ENCODE results near the gene FREM1. TPM values are rescaled to one million over a fixed set of nuclear protein-coding genes. Genes with fewer than 3 reads are reported as not detected.

The FREM1 gene
- total RNA-seq, 1 donor from 2014 or later = 0.52 TPM

GRCh38 chr9:14838701-14839100, 71.5 kb downstream of the FREM1 start:
- FAIRE-seq = no peak
- no peaks in the 10 kb centered on the region for H3K36me3 Mint-ChIP-seq (ENCODE audit: low read depth, unreplicated experiment)
- no peaks in the 10 kb centered on the region for H3K27me3 Mint-ChIP-seq (ENCODE audit: low read depth, unreplicated experiment)
- Histone ChIP-seq H3K4me2 (ENCODE audit: low read length) (no peak overlapping the region), H3K4me1 (ENCODE audit: insufficient read depth, low read length) (no peaks in the 10 kb centered on the region), H3K9ac (ENCODE audit: low read length) (no peak overlapping the region), H2AFZ (ENCODE audit: low read depth, low read length) (no peak overlapping the region), H3K79me2 (ENCODE audit: insufficient read depth, low read length) (no peaks in the 10 kb centered on the region), H3K27ac (ENCODE audit: low read depth, low read length) (no peak overlapping the region), H3K27me3 (ENCODE audit: insufficient read depth, low read length) (no peaks in the 10 kb centered on the region), H3K4me3 (ENCODE audit: insufficient read depth, low read depth, low read length) (no peak overlapping the region), H4K20me1 (ENCODE audit: insufficient read depth, low read length) (no peaks in the 10 kb centered on the region), H3K9me3 (ENCODE audit: insufficient read depth, low read depth, low read length) (no peaks in the 10 kb centered on the region), H3K36me3 (ENCODE audit: insufficient read depth, low read length) (no peaks in the 10 kb centered on the region)
- no peak overlapping the region for H3K27ac Mint-ChIP-seq (ENCODE audit: unreplicated experiment)
- H3K4me1 Mint-ChIP-seq (ENCODE audit: low read depth, unreplicated experiment) = no peaks in the 10 kb centered on the region
- DNase-seq (ENCODE audit: low read depth) = no peak
- no peaks in the 10 kb centered on the region for H3K9me3 Mint-ChIP-seq (ENCODE audit: unreplicated experiment)
- no peak overlapping the region for H3K4me3 Mint-ChIP-seq (ENCODE audit: unreplicated experiment)
- TF ChIP-seq EZH2 (IDR thresholded peaks at IDR 0.05; ENCODE audit: insufficient read depth, low read length) = no peak
- no peak for TF ChIP-seq CTCF (IDR thresholded peaks at IDR 0.05; ENCODE audit: insufficient read depth, low read depth, low read length)

- H3K4me1 Mint-ChIP-seq (ENCODE audit: low read depth, unreplicated experiment) = no peaks in the 10 kb centered on the region
- no peaks in the 10 kb centered on the region for H3K27me3 Mint-ChIP-seq (ENCODE audit: low read depth, unreplicated experiment)
These were observed 73.3 kb downstream of the FREM1 start for GRCh38 chr9:14836885-14837284.

More at GRCh38 chr9:14836885-14837284, 73.3 kb downstream of the FREM1 start:
- no peaks in the 10 kb centered on the region for H3K79me2 ChIP-seq (ENCODE audit: insufficient read depth, low read length)
- no peak overlapping the region for H2AFZ ChIP-seq (ENCODE audit: low read depth, low read length)
- DNase-seq (ENCODE audit: low read depth) (no peak), FAIRE-seq (no peak)
- no peak for TF ChIP-seq CTCF (IDR thresholded peaks at IDR 0.05; ENCODE audit: insufficient read depth, low read depth, low read length)
- TF ChIP-seq EZH2 (IDR thresholded peaks at IDR 0.05; ENCODE audit: insufficient read depth, low read length) = no peak
- no peaks in the 10 kb centered on the region for H3K9me3 Mint-ChIP-seq (ENCODE audit: unreplicated experiment)
- H3K36me3 Mint-ChIP-seq (ENCODE audit: low read depth, unreplicated experiment) = no peaks in the 10 kb centered on the region
- no peaks in the 10 kb centered on the region for H3K36me3 ChIP-seq (ENCODE audit: insufficient read depth, low read length)
- no peak overlapping the region for H3K9ac ChIP-seq (ENCODE audit: low read length)
- no peak overlapping the region for H3K4me3 ChIP-seq (ENCODE audit: insufficient read depth, low read depth, low read length)
- no peak overlapping the region for H3K4me3 Mint-ChIP-seq (ENCODE audit: unreplicated experiment)
- H3K27ac ChIP-seq (ENCODE audit: low read depth, low read length) = no peak overlapping the region
- H4K20me1 ChIP-seq (ENCODE audit: insufficient read depth, low read length) = no peaks in the 10 kb centered on the region
- H3K27ac Mint-ChIP-seq (ENCODE audit: unreplicated experiment) = peak overlapping the region; percentile 70
- no peaks in the 10 kb centered on the region for H3K4me1 ChIP-seq (ENCODE audit: insufficient read depth, low read length)
- H3K9me3 ChIP-seq (ENCODE audit: insufficient read depth, low read depth, low read length) = no peaks in the 10 kb centered on the region
- no peaks in the 10 kb centered on the region for H3K27me3 ChIP-seq (ENCODE audit: insufficient read depth, low read length)
- H3K4me2 ChIP-seq (ENCODE audit: low read length) = no peak overlapping the region
